HG03025 (cell line): Measurements from ENCODE around the gene OR8J1.
"Not testable (repeated sequence)": the region's sequence is repeated elsewhere in the genome, so short reads cannot be mapped to it uniquely, and the experiment has no call there.

Source experiments
- ATAC-seq: cut with Tn5 transposase; IDR thresholded peaks from one replicate; pipeline ENCODE4 v1.9.1; 2021; ENCODE audit warnings: mild to moderate bottlenecking, moderate library complexity; ENCODE audit not compliant: unreplicated experiment, low FRiP score

OR8J1 gene, protein sequence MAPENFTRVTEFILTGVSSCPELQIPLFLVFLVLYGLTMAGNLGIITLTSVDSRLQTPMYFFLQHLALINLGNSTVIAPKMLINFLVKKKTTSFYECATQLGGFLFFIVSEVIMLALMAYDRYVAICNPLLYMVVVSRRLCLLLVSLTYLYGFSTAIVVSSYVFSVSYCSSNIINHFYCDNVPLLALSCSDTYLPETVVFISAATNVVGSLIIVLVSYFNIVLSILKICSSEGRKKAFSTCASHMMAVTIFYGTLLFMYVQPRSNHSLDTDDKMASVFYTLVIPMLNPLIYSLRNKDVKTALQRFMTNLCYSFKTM

GRCh38 chr11:56353991-56354390, at the start of gene OR8J1:
OR8J1 (plus strand) TSS chr11:56354291; CDS start chr11:56360247, 5,956 bp downstream.
- no peak for ATAC-seq

DNA sequence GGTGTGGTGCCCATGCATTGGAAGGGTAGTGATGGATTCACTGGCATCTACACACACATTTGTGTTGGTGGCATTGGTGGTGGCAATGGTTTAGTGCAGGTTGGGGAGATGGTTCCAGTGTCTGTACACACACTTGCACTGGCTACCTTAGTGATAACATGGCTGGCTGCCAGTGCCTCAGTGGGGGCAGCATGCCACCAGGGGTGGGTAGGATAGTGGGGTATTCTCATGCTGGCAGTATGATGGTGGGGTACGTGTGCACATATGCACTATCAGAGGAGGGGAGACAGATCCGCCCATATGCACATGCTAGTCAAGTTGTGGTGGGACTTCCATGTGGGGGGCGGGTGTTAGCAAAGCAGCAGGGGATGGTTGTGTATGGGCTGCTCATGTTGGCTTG, 46.3 kb upstream of the OR8J1 start:
- ATAC-seq: no peak

GRCh38 chr11:56314844-56315243, 39.2 kb upstream of the OR8J1 start, which contains the start of gene OR8K3:
OR8K3 (plus strand) TSS chr11:56315144; CDS start chr11:56318307, 3,163 bp downstream.
- no peak for ATAC-seq

GRCh38 chr11:56331861-56332491, 22.1 kb upstream of the OR8J1 start:
- no peak for ATAC-seq

- no peak for ATAC-seq
Measured at GRCh38 chr11:56333156-56333555, 20.9 kb upstream of the OR8J1 start.

- ATAC-seq: no peak
Measured at GRCh38 chr11:56340289-56340688, 13.8 kb upstream of the OR8J1 start.

- ATAC-seq: no peak
Measured at GRCh38 chr11:56345739-56346138, 8.4 kb upstream of the OR8J1 start, which contains the start of gene OR8K1. OR8K1 (plus strand) TSS chr11:56346039; CDS start chr11:56346039, 0 bp downstream.

DNA sequence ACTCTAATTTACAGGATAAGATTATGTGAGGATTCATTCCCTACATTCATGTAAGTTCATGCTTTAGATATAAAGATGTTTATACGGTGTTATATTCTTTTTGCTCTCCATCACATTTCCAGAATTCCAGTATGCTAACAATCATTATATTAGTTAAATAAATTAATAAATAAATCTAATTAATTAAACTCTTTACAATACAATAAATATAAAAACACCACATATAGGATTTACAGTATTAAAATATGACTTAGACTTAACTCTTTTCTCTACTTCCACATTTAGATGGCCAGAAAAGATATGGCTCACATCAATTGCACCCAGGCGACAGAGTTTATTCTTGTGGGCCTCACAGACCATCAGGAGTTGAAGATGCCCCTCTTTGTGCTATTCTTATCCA, 21.2 kb downstream of the OR8J1 start, which contains the start of gene OR8U1:
TSS of gene OR8U1 (plus strand) at position 301 of the 400 bp plus-strand sequence. CDS start at position 301, 0 bp downstream.
- no peak for ATAC-seq

DNA sequence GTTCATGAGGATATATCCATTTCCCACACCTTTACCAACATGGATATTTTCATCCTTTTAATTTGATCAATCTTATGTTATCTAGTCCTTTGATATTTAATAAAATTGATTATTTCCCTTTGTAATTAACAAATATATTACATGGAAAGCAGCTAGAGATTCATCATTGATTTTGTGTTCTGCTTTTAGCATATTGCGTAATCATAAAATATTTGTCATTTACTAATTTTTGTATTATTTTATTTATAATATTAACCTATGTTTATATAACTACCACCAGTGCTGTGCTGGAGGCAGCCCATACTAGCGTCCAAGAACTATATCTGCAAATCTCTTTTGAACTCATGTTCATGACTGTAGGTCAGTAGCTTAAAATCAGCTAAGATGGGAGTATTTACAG, 26.0 kb downstream of the OR8J1 start:
- ATAC-seq: no peak

DNA sequence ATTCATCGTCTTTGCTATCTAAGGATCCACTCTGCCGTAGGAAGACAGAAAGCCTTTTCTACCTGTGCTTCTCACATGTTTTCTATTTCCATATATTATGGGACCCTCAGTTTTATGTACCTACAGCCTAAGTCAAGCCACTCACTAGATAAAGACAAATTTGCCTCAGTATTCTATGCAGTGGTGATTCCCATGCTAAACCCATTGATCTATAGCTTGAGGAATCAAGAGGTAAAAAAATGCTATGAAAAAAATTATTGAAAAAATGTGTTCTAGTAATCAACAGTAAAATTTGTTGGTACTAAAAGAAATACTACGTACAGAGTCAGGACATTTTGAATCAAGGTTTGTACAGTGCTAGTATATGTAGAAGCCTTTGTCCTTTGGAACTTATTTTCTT, 40.3 kb downstream of the OR8J1 start:
- ATAC-seq: no peak

DNA sequence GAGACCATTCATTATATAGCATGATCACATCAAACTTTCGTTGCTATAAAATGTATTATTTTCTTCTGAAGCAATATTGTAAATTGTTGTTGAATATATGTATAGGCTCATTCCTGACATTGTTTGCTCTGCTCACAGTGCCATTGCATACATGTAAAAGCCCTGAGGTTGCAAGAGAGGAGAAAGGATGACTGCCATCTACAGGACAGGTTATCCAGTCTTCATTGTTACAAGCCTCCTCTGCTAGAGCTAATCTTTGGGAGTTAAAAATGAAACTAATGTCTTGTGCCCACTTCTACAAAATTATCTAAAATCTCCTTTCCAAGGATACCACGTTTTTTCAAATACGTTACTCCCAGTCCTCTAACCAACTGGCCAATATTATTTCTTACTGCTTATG, 42.0 kb downstream of the OR8J1 start:
- ATAC-seq: no peak

GRCh38 chr11:56401858-56402461, 47.9 kb downstream of the OR8J1 start:
- not testable (repeated sequence) for ATAC-seq

DNA sequence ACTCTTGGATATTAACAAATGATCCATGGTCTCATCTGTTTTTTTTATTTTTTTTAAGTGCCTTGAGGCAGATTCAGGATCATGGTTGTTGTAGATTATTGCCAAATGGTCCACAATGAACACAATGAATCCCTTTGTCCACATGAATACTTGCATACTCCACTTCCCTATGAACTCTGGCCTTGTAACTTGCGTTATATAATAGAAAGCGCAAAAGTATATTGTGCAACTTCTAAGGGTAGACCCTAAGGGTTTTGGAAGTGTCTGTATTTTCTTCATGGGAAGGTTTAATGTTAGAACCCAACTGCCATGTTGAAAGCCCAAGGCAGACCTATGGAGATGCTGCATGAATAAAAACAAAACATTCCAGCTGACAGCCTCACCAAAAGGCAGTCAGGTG, 50.3 kb downstream of the OR8J1 start:
- ATAC-seq: no peak

DNA sequence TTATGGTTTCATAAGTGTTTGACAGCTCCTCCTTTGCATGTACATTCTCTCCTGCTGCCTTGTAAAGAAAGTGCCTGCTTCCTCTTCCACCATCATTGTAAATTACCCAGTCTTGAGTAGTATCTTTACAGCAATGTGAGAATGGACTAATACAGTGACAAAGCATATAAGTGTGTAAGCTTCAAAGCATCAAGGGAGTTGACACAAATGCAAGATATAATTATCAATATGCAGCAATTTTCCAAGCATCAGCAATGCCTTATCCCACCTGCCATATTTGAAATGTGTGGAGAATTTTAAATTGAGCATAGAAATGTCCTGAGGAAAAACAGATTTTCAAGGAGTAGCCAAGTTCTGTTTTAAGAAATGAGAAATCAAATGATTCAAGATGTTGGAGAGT, 56.7 kb downstream of the OR8J1 start:
- no peak for ATAC-seq
